Psoas muscle (tissue), 8 donors: ENCODE data around the gene RIC8B. TPM values are rescaled to one million over a fixed set of nuclear protein-coding genes. Genes with fewer than 3 reads are reported as not detected.

Experiments
- ATAC-seq, 4 donors: fragments of 200-7000 bp; cut with Tn5 transposase; one replicate each; pipeline ENCODE4 v1.9.1; 2020; ENCODE audit warnings: moderate library complexity in 3 of 4, mild to moderate bottlenecking in 2 of 4
- DNase-seq, 2 donors: peaks; one replicate each; pipeline ENCODE4 v3.0.0-alpha.2; 2020
- H3K27ac ChIP-seq: fragments of 200-600 bp; one replicate; pipeline ENCODE4 v1.8.0; 2022
- H3K27me3 ChIP-seq, 3 donors: fragments of 200-600 bp in 1 of 3; one replicate each; pipeline versions ENCODE4 v1.6.1 to v1.8.0; 2013 to 2022; ENCODE audit warnings: low read length in 2 of 3, mild to moderate bottlenecking in 2 of 3, moderate library complexity in 1 of 3; ENCODE audit not compliant: insufficient read depth in 3 of 3
- H3K36me3 ChIP-seq, 2 donors: fragments of 200-600 bp in 1 of 2; one replicate each; pipeline versions ENCODE4 v1.6.1 to v1.8.0; 2013 to 2022; ENCODE audit warnings: low read depth in 1 of 2, mild to moderate bottlenecking in 1 of 2, moderate library complexity in 1 of 2; ENCODE audit not compliant: insufficient read depth in 1 of 2
- H3K4me1 ChIP-seq: fragments of 200-600 bp; one replicate; pipeline ENCODE4 v1.8.0; 2022
- H3K4me3 ChIP-seq: fragments of 200-600 bp; one replicate; pipeline ENCODE4 v1.8.0; 2022; ENCODE audit warnings: mild to moderate bottlenecking
- H3K9me3 ChIP-seq: fragments of 200-600 bp; one replicate; pipeline ENCODE4 v1.8.0; 2022
- CTCF ChIP-seq: fragments of 200-600 bp; IDR thresholded peaks from one replicate; pipeline ENCODE4 v1.8.0; 2022; ENCODE audit warnings: antibody characterized with exemption
- WGBS, 3 donors: extraction: QIAGEN DNeasy Blood & Tissue Kit; methylation state at CpG; one replicate each; pipeline versions ENCODE4 v1.1.6 to v1.1.7; 2013; 5-methylcytosine and 5-hydroxymethylcytosine counted together
- intact Hi-C, 2 donors: fragments of 100-400 bp; cut with DNase I; formaldehyde crosslinking; loops; one replicate each; pipeline versions ENCODE4 v1.11.0 to v1.14.2; 2022
- polyA plus RNA-seq, 3 donors: library from polyadenylated mRNA; stranded (reverse); fragments of 200-250 nt; gene quantifications; one replicate each; pipeline ENCODE4 v1.2.3, GENCODE V29; 2013
- total RNA-seq, 4 donors: library from RNA; stranded (reverse); fragmentation: NEBNext Ultra II Directional in 2 of 4; extraction: Animal tissue kit (Norgen Biotek cat#: 25700) in 2 of 4; gene quantifications; one replicate each; pipeline versions ENCODE4 v1.2.1 to v1.2.4, GENCODE V29; 2021 to 2023
- donor health status: healthy with polysubstance abuse.
- donor health status: DM: no; HTN: no; CAD: no; lungs with moderate emphysema.
- donor health status: Bipolar disorder and iron deficiency.
- donor health status: healthy.
- donor health status: DM: yes; HTN: yes; CAD: no.
- donor health status: DM: no; HTN: no; CAD: no.
- donor health status: DM: no; HTN: no; CAD: no.
- donor health status: DM: yes; HTN: yes; CAD: no.

Gene RIC8B
- total and polyA plus RNA-seq, 7 donors = 4.9 to 19.3 (median 10.5) TPM

DNA sequence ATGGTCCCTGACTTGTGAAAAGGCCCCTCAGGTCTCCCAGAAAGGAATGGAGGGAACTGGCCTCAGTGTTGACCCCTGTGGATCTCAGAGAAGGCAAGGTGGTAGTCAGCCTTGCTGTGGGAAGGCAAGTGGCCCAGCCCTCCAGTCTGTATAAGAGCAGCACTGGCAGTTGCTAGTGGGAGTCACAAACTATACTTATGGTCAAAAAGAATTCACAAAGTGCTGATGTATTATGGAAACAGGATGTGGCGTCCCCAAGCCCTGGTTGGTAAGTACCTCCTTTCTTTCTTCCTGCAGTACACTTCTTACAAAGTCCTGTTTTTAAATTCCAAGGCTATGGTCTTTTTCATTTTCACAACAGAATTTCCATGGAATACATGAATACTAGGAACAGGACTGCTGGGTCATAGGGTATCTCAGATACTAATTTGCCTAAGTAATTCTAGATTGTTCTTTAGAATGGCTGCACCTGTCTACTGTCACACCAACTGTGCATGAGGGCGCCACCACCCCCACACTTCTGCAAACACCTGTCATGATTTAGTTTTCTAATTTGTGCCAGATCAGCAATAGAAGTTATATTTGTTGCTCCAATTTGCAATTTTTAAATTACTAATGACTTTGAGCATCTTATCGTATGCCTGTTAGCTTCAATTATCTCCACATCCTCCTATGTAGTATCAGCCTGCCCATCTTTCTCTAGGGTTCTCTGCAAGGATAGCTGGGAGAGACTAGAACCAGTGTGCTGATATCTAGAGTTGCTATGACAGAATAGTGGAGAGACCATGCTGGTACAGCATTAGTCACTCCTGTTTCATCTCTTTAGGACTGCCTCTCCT is 140.5 kb downstream of the RIC8B start:
- ATAC-seq = no peak
- intact Hi-C loops = loop anchor here in 1 of 2 donors (10.0 kb wide), 1 partner anchor 180 kb away; no protein-coding TSS in a partner anchor
- Histone ChIP-seq H3K4me3 (no peak overlapping the region), H3K27ac (no peak overlapping the region), H3K36me3 (no peaks in the 10 kb centered on the region), H3K4me1 (no peaks in the 10 kb centered on the region), H3K27me3 (no peaks in the 10 kb centered on the region), H3K9me3 (no peaks in the 10 kb centered on the region)
- TF ChIP-seq CTCF = no peak
- no peak for DNase-seq
- 75 to 85% (median 77%) methylated on average over 3 of the region's 3 CpGs for WGBS, 3 donors

GRCh38 chr12:106915635-106916026 is 141.1 kb downstream of the RIC8B start:
- intact Hi-C loops = loop anchor here in 1 of 2 donors (10.0 kb wide), 1 partner anchor 181 kb away; no protein-coding TSS in a partner anchor
- ATAC-seq (no peak), DNase-seq (no peak)
- Histone ChIP-seq H3K36me3 (no peaks in the 10 kb centered on the region), H3K4me1 (no peaks in the 10 kb centered on the region), H3K27me3 (no peaks in the 10 kb centered on the region), H3K27ac (no peak overlapping the region), H3K4me3 (no peak overlapping the region), H3K9me3 (no peaks in the 10 kb centered on the region)
- TF ChIP-seq CTCF = no peak
- 69 to 88% (median 86%) methylated on average over 5 of the region's 5 CpGs for WGBS, 3 donors

DNA sequence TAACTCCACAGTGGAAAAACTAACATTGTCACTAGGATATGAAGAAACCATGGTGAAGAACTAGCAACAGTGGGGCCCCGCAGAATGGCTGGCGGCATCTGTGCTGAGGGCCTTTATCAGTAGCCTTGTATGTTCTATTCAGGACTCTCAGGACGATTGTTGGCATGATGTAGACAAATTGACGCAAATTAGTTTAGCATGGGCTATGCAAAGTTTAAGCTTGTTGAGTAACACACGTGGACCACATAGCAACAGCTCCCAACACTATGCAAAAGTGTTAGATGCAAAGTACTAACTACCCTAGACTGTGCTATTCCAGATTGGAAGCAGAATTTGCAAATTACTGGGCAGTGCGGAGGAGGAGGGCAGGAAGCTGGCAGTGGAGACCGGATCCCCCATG is 143.0 kb downstream of the RIC8B start:
- TF ChIP-seq CTCF = no peak
- Histone ChIP-seq H3K4me1 (no peaks in the 10 kb centered on the region), H3K27ac (no peak overlapping the region), H3K36me3 (no peaks in the 10 kb centered on the region), H3K27me3 (no peaks in the 10 kb centered on the region), H3K9me3 (no peaks in the 10 kb centered on the region), H3K4me3 (no peak overlapping the region)
- 59 to 64% (median 64%) methylated on average over 7 of the region's 7 CpGs for WGBS, 3 donors
- no peak for ATAC-seq
- intact Hi-C loops = loop anchor here in 1 of 2 donors (10.0 kb wide), 1 partner anchor 183 kb away; no protein-coding TSS in a partner anchor
- DNase-seq = no peak

DNA sequence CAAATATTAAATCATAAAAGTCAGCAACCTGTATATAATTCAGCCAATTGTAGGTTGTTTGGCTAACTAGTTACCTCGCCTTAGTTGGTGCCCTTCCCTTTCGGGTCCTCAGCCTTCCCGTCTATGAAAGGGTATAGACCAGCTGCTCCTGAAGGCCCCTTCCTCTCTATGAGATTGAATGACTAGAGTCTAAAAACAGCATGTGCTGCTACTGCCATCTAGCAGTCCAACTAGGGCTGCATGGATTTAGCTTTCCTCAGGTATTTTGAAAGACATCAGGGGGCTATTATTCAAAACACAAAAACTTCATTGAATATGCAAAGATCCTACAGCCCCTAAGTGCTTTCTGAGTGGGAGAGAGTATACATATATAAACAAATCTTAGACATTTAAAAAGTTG is 144.3 kb downstream of the RIC8B start:
- Histone ChIP-seq H3K27me3 (no peaks in the 10 kb centered on the region), H3K4me3 (no peak overlapping the region), H3K27ac (no peak overlapping the region), H3K36me3 (no peaks in the 10 kb centered on the region), H3K4me1 (no peaks in the 10 kb centered on the region), H3K9me3 (no peaks in the 10 kb centered on the region)
- ATAC-seq = no peak
- 23 to 32% (median 26%) methylated on average over 3 of the region's 3 CpGs for WGBS, 3 donors
- no peak for DNase-seq
- no peak for TF ChIP-seq CTCF
- intact Hi-C loops = loop anchor here in 1 of 2 donors (10.0 kb wide), 1 partner anchor 184 kb away; no protein-coding TSS in a partner anchor
